Left ventricle myocardium inferior (tissue), 1 donor: ENCODE results near the gene PARVB. TPM values are rescaled to one million over a fixed set of nuclear protein-coding genes. Genes with fewer than 3 reads are reported as not detected.

Experiments
- DNase-seq: peaks from one replicate; pipeline ENCODE4 v3.0.0-alpha.2; 2020
- H3K27ac ChIP-seq: fragments of 200-600 bp; replicated peaks from 2 replicates; pipeline ENCODE4 v1.8.0; 2021
- H3K27me3 ChIP-seq: fragments of 200-600 bp; 2 replicates; pipeline ENCODE4 v1.8.0; 2021; ENCODE audit warnings: low read depth
- H3K36me3 ChIP-seq: fragments of 200-600 bp; 2 replicates; pipeline ENCODE4 v1.8.0; 2021
- H3K4me1 ChIP-seq: fragments of 200-600 bp; 2 replicates; pipeline ENCODE4 v1.8.0; 2021
- H3K4me3 ChIP-seq: fragments of 200-600 bp; 2 replicates; pipeline ENCODE4 v1.8.0; 2021; ENCODE audit warnings: mild to moderate bottlenecking, moderate library complexity
- H3K9me3 ChIP-seq: fragments of 200-600 bp; replicated peaks from 2 replicates; pipeline ENCODE4 v1.8.0; 2021
- CTCF ChIP-seq: fragments of 200-600 bp; IDR thresholded peaks from 2 replicates; pipeline ENCODE4 v1.8.0; 2021; ENCODE audit warnings: antibody characterized with exemption, mild to moderate bottlenecking, borderline replicate concordance
- intact Hi-C: fragments of 100-400 bp; cut with micrococcal nuclease; formaldehyde crosslinking; loops from one replicate; pipeline ENCODE4 v1.11.0; 2022
- total RNA-seq: library from RNA; stranded (reverse); fragmentation: NEBNext Ultra II Directional; extraction: Animal tissue kit (Norgen Biotek cat#: 25700); gene quantifications from one replicate; pipeline ENCODE4 v1.2.1, GENCODE V29; 2021
- donor health status: DM: no; HTN: yes; CAD: no; lungs with severe emphysema.

Gene PARVB
- total RNA-seq, 1 donor from 2014 or later, result 155 TPM

GRCh38 chr22:44102121-44102520 is 78.0 kb downstream of the PARVB start:
- Histone ChIP-seq H3K36me3 (peaks cover 60% of the 10 kb centered on the region), H3K4me1 (no peaks in the 10 kb centered on the region), H3K27ac (no peak overlapping the region), H3K9me3 (no peaks in the 10 kb centered on the region), H3K27me3 (no peaks in the 10 kb centered on the region), H3K4me3 (no peak overlapping the region)
- intact Hi-C loops, result no loop called here
- no peak for DNase-seq
- TF ChIP-seq CTCF, result no peak

- peaks cover 3% of the 10 kb centered on the region for H3K4me1 ChIP-seq
- no peak for DNase-seq
- intact Hi-C loops, result no loop called here
- no peak overlapping the region for H3K27ac ChIP-seq
- no peak overlapping the region for H3K4me3 ChIP-seq
- TF ChIP-seq CTCF, result no peak
- no peaks in the 10 kb centered on the region for H3K27me3 ChIP-seq
- no peaks in the 10 kb centered on the region for H3K9me3 ChIP-seq
- H3K36me3 ChIP-seq, result peaks cover 55% of the 10 kb centered on the region
Measured at GRCh38 chr22:44102856-44103255, 78.8 kb downstream of the PARVB start.

GRCh38 chr22:44103735-44104480 is 79.8 kb downstream of the PARVB start:
- DNase-seq, result no peak
- no peak for TF ChIP-seq CTCF
- intact Hi-C loops, result no loop called here
- H3K4me1 ChIP-seq, result peaks cover 11% of the 10 kb centered on the region
- no peak overlapping the region for H3K27ac ChIP-seq
- H3K36me3 ChIP-seq, result peaks cover 55% of the 10 kb centered on the region
- H3K4me3 ChIP-seq, result no peak overlapping the region
- no peaks in the 10 kb centered on the region for H3K9me3 ChIP-seq
- no peaks in the 10 kb centered on the region for H3K27me3 ChIP-seq

- intact Hi-C loops, result no loop called here
- no peak for TF ChIP-seq CTCF
- Histone ChIP-seq H3K4me1 (peaks cover 41% of the 10 kb centered on the region), H3K27ac (no peak overlapping the region), H3K27me3 (no peaks in the 10 kb centered on the region), H3K4me3 (no peak overlapping the region), H3K36me3 (peaks cover 35% of the 10 kb centered on the region), H3K9me3 (no peaks in the 10 kb centered on the region)
- DNase-seq, result no peak
Measured at GRCh38 chr22:44107340-44107739, 83.2 kb downstream of the PARVB start.

- Histone ChIP-seq H3K36me3 (peaks cover 28% of the 10 kb centered on the region), H3K9me3 (no peaks in the 10 kb centered on the region), H3K4me1 (peaks cover 42% of the 10 kb centered on the region), H3K27ac (no peak overlapping the region), H3K4me3 (no peak overlapping the region), H3K27me3 (no peaks in the 10 kb centered on the region)
- no peak for TF ChIP-seq CTCF
- DNase-seq, result no peak
- intact Hi-C loops, result no loop called here
Measured at GRCh38 chr22:44108076-44108475, 84.0 kb downstream of the PARVB start.
